ENCODE results near the gene BBOX1.

- no peak for TF ChIP-seq YY1 (IDR thresholded peaks at IDR 0.05; ENCODE audit: insufficient read depth, insufficient read length)
- no peak for TF ChIP-seq SUZ12 (IDR thresholded peaks at IDR 0.05; ENCODE audit: extremely low read depth, insufficient read depth, insufficient read length)
Observed at GRCh38 chr11:27174021-27174420, 133.4 kb downstream of the BBOX1 start.

Data from NT2/D1 (cell line).